Psoas muscle (tissue), 8 donors: ENCODE results near the gene RAF1. TPM values are rescaled to one million over a fixed set of nuclear protein-coding genes. Genes with fewer than 3 reads are reported as not detected.
"Not testable (repeated sequence)": the region's sequence is repeated elsewhere in the genome, so short reads cannot be mapped to it uniquely, and the experiment has no call there.

ENCODE experiments used
- ATAC-seq, 4 donors: fragments of 200-7000 bp; cut with Tn5 transposase; one replicate each; pipeline ENCODE4 v1.9.1; 2020; ENCODE audit warnings: moderate library complexity in 3 of 4, mild to moderate bottlenecking in 2 of 4
- DNase-seq, 2 donors: peaks; one replicate each; pipeline ENCODE4 v3.0.0-alpha.2; 2020
- H3K27ac ChIP-seq: fragments of 200-600 bp; one replicate; pipeline ENCODE4 v1.8.0; 2022
- H3K27me3 ChIP-seq, 3 donors: fragments of 200-600 bp in 1 of 3; one replicate each; pipeline versions ENCODE4 v1.6.1 to v1.8.0; 2013 to 2022; ENCODE audit warnings: low read length in 2 of 3, mild to moderate bottlenecking in 2 of 3, moderate library complexity in 1 of 3; ENCODE audit not compliant: insufficient read depth in 3 of 3
- H3K36me3 ChIP-seq, 2 donors: fragments of 200-600 bp in 1 of 2; one replicate each; pipeline versions ENCODE4 v1.6.1 to v1.8.0; 2013 to 2022; ENCODE audit warnings: low read depth in 1 of 2, mild to moderate bottlenecking in 1 of 2, moderate library complexity in 1 of 2; ENCODE audit not compliant: insufficient read depth in 1 of 2
- H3K4me1 ChIP-seq: fragments of 200-600 bp; one replicate; pipeline ENCODE4 v1.8.0; 2022
- H3K4me3 ChIP-seq: fragments of 200-600 bp; one replicate; pipeline ENCODE4 v1.8.0; 2022; ENCODE audit warnings: mild to moderate bottlenecking
- H3K9me3 ChIP-seq: fragments of 200-600 bp; one replicate; pipeline ENCODE4 v1.8.0; 2022
- CTCF ChIP-seq: fragments of 200-600 bp; IDR thresholded peaks from one replicate; pipeline ENCODE4 v1.8.0; 2022; ENCODE audit warnings: antibody characterized with exemption
- whole genome bisulfite sequencing, 3 donors: extraction: QIAGEN DNeasy Blood & Tissue Kit; methylation state at CpG; one replicate each; pipeline versions ENCODE4 v1.1.6 to v1.1.7; 2013; 5-methylcytosine and 5-hydroxymethylcytosine counted together
- intact Hi-C, 2 donors: fragments of 100-400 bp; cut with DNase I; formaldehyde crosslinking; loops; one replicate each; pipeline versions ENCODE4 v1.11.0 to v1.14.2; 2022
- polyA plus RNA-seq, 3 donors: library from polyadenylated mRNA; stranded (reverse); fragments of 200-250 nt; gene quantifications; one replicate each; pipeline ENCODE4 v1.2.3, GENCODE V29; 2013
- total RNA-seq, 4 donors: library from RNA; stranded (reverse); fragmentation: NEBNext Ultra II Directional in 2 of 4; extraction: Animal tissue kit (Norgen Biotek cat#: 25700) in 2 of 4; gene quantifications; one replicate each; pipeline versions ENCODE4 v1.2.1 to v1.2.4, GENCODE V29; 2021 to 2023
- donor health status: healthy with polysubstance abuse.
- donor health status: DM: no; HTN: no; CAD: no; lungs with moderate emphysema.
- donor health status: Bipolar disorder and iron deficiency.
- donor health status: healthy.
- donor health status: DM: yes; HTN: yes; CAD: no.
- donor health status: DM: no; HTN: no; CAD: no.
- donor health status: DM: no; HTN: no; CAD: no.
- donor health status: DM: yes; HTN: yes; CAD: no.

RAF1 gene
- total and polyA plus RNA-seq, 7 donors: 87.2 to 391 (median 155) TPM

GRCh38 chr3:12633108-12633507 lies 30.8 kb downstream of the RAF1 start:
- Histone ChIP-seq H3K27me3 (no peaks in the 10 kb centered on the region), H3K9me3 (no peaks in the 10 kb centered on the region), H3K36me3 (peaks cover 0 to 7% of the 10 kb centered on the region in 2 donors), H3K27ac (peak overlapping the region; percentile 42), H3K4me1 (peaks cover 42% of the 10 kb centered on the region), H3K4me3 (no peak overlapping the region)
- no peak for ATAC-seq
- 90 to 95% (median 95%) methylated on average over 4 of the region's 4 CpGs for WGBS, 3 donors
- DNase-seq: no peak
- intact Hi-C loops: no loop called here
- TF ChIP-seq CTCF: no peak

- peaks cover 44% of the 10 kb centered on the region for H3K4me1 ChIP-seq
- ATAC-seq: no peak
- TF ChIP-seq CTCF: no peak
Observed at GRCh38 chr3:12632523-12632922, 31.4 kb downstream of the RAF1 start.

GRCh38 chr3:12630843-12631242 lies 33.1 kb downstream of the RAF1 start:
- ATAC-seq, H3K9me3 ChIP-seq, DNase-seq, intact Hi-C loops, H3K27me3 ChIP-seq, H3K36me3 ChIP-seq, H3K4me3 ChIP-seq: not testable (repeated sequence)
- WGBS, 3 donors: 90 to 97% (median 95%) methylated on average over 7 of the region's 7 CpGs
- Histone ChIP-seq H3K4me1 (peaks cover 54% of the 10 kb centered on the region), H3K27ac (peak overlapping the region; percentile 81)

More at GRCh38 chr3:12632523-12632922, 31.4 kb downstream of the RAF1 start:
- Histone ChIP-seq H3K36me3 (peaks cover 0 to 7% of the 10 kb centered on the region in 2 donors), H3K9me3 (no peaks in the 10 kb centered on the region), H3K4me3 (no peak overlapping the region), H3K27ac (peak overlapping the region; percentile 17), H3K27me3 (no peaks in the 10 kb centered on the region)
- DNase-seq: no peak
- intact Hi-C loops: no loop called here
- WGBS, 3 donors: 63 to 96% (median 77%) methylated on average over 2 of the region's 2 CpGs

- Histone ChIP-seq H3K4me3 (peak overlapping the region; percentile 12), H3K4me1 (peaks cover 58% of the 10 kb centered on the region), H3K27ac (peak overlapping the region; percentile 81), H3K36me3 (no peaks in the 10 kb centered on the region), H3K27me3 (no peaks in the 10 kb centered on the region), H3K9me3 (no peaks in the 10 kb centered on the region)
- DNase-seq: no peak
- 57 to 70% (median 67%) methylated on average over 2 of the region's 2 CpGs for WGBS, 3 donors
- no peak for TF ChIP-seq CTCF
- intact Hi-C loops: no loop called here
- no peak for ATAC-seq
Observed at GRCh38 chr3:12630292-12630691, 33.6 kb downstream of the RAF1 start.

- no peaks in the 10 kb centered on the region for H3K9me3 ChIP-seq
- peak overlapping the region; percentile 81 for H3K27ac ChIP-seq
- no peaks in the 10 kb centered on the region for H3K36me3 ChIP-seq
- peak in 1 of 2 donors; percentile 63 for DNase-seq
- 12 to 20% (median 15%) methylated on average over 4 of the region's 4 CpGs for WGBS, 3 donors
- no peaks in the 10 kb centered on the region for H3K27me3 ChIP-seq
- intact Hi-C loops: loop anchor here in 1 of 2 donors (5.0 kb wide), 1 partner anchor 33 kb away; the partner anchor contains the start of gene RAF1
- H3K4me3 ChIP-seq: peak overlapping the region; percentile 12
- peak; percentile 60 to 88 (median 84) for ATAC-seq
- H3K4me1 ChIP-seq: peaks cover 59% of the 10 kb centered on the region
- TF ChIP-seq CTCF: no peak
Observed at GRCh38 chr3:12629560-12629959, 34.4 kb downstream of the RAF1 start.
